ENCODE results near the gene KIAA0753. TPM values are rescaled to one million over a fixed set of nuclear protein-coding genes. Genes with fewer than 3 reads are reported as not detected.

The KIAA0753 gene
- total and polyA plus RNA-seq, 2 donors = 8.5 to 23.7 TPM

DNA sequence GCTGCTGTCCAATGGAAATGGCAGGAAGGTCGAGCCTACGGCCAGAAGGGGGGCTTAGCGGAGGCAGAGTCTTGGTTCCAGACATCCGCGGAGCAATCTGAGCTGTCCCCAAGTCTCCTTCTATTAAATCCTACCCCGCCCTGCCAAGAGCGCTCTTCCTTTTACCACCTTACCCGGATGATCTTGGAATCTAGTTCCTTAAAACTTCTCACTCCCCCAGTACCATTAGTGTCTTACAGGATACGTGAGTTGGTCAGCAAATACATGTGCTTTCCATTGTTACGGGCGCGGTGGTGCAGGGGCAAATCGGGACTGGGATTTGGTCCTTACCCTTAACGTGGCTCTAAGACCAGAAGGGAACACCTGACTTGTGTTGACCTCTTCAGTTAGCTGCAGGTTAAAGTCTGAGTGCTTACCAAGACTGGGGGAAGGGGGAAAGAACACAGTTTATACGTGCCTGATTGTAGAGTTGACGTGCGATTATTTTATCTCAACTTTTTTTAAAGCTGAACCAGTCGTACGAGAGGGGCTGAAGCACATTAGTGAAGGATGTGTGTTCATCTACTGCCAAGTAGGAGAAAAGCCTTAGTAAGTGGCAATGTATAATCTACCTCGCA is 844 bp upstream of the KIAA0753 start:
- no peak for DNase-seq (ENCODE audit: extremely low spot score)
- no peaks in the 10 kb centered on the region for H3K4me1 ChIP-seq (ENCODE audit: insufficient read depth)
- peak overlapping the region; percentile 93 for H3K4me3 ChIP-seq (ENCODE audit: low read depth, low read length)

DNA sequence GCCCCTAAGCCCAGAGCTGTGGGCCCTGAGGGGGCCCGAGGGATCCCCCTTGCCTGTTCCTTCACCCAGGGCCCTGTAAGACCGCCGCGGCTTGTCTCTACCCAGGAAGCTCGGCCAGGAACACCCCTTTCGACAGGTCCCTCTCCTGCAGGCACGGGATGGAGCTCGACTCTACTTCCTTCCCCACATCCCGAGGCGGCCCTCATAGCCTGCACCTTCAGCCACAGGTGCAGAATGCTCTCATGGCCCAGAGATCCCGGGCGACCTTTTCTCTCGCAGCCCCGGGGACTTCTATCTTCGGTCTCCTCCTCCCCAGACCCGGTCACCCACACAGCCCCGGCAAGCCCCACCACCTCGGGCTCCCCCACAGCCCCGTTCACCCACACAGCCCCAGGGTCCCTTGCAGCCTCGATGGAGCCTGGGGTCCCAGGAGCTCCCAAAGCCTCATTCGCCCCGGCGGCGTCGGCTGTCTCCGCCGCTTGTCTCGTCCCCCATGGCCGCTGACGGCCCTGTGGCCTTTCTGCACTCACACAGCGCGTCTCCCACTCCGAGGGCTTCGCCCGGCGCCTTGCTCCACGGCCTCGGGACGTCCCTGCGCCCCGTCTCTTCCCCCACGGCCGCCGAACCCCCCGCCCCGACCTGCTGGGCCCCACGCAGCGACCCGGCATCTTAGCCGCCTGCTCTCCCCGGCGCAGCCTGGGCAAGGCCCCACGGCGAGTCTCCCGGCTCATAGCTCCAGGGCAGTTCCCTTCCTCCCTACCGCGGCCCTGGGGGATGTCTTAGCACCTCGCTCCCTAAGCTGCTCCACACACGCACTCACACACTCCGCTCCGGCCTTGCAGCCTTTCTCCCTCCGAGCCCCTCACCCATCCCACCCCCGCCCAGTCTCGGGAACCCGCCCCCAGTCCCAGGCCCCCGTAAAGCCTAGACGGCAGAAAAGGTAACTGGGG is 650 bp downstream of the KIAA0753 start:
- H3K4me3 ChIP-seq (ENCODE audit: low read depth, low read length) = peak overlapping the region; percentile 93
- no peaks in the 10 kb centered on the region for H3K36me3 ChIP-seq (ENCODE audit: insufficient read depth)
- peak overlapping the region; percentile 69 for H3K27ac ChIP-seq (ENCODE audit: low read depth)
- no peaks in the 10 kb centered on the region for H3K4me1 ChIP-seq (ENCODE audit: insufficient read depth)
- no peak for DNase-seq (ENCODE audit: extremely low spot score)
- under 1% methylated on average over 67 of the region's 67 CpGs for WGBS

More for the DNA sequence above, 844 bp upstream of the KIAA0753 start:
- Histone ChIP-seq H3K27ac (ENCODE audit: low read depth) (peak overlapping the region; percentile 61), H3K36me3 (ENCODE audit: insufficient read depth) (no peaks in the 10 kb centered on the region)
- 3% methylated on average over 20 of the region's 20 CpGs for WGBS

DNA sequence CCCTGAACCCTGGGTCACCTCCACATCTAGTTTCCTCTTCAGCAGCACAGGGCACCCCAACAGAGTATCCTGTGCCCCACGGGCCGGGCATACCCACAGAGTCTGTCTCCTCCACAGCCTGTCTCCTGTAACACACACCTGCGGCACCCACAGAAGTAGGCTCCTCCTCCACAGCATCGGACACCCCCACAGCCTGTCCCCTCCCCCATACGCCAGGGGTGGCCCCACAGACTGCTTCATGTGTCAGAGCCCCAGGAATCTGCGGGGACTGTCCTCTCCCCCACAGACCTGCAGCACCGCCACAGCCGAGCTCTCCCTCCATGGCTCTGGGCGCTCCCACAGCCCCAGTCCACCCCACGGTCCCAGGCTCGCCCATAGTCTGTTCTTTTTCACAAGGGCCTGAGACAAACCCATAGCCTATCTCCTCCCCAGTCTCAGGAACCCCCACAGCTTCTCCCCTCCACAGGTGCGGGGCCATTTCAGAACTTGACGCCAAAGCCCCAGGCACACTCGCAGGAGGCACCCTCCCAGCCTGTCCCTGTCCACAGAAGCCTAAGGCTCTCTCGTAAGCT is 1.4 kb downstream of the KIAA0753 start:
- no peak for DNase-seq (ENCODE audit: extremely low spot score)
- peak overlapping the region; percentile 93 for H3K4me3 ChIP-seq (ENCODE audit: low read depth, low read length)
- H3K36me3 ChIP-seq (ENCODE audit: insufficient read depth) = no peaks in the 10 kb centered on the region
- no peaks in the 10 kb centered on the region for H3K4me1 ChIP-seq (ENCODE audit: insufficient read depth)
- H3K27ac ChIP-seq (ENCODE audit: low read depth) = no peak overlapping the region
- WGBS = 48% methylated on average over 15 of the region's 15 CpGs

DNA sequence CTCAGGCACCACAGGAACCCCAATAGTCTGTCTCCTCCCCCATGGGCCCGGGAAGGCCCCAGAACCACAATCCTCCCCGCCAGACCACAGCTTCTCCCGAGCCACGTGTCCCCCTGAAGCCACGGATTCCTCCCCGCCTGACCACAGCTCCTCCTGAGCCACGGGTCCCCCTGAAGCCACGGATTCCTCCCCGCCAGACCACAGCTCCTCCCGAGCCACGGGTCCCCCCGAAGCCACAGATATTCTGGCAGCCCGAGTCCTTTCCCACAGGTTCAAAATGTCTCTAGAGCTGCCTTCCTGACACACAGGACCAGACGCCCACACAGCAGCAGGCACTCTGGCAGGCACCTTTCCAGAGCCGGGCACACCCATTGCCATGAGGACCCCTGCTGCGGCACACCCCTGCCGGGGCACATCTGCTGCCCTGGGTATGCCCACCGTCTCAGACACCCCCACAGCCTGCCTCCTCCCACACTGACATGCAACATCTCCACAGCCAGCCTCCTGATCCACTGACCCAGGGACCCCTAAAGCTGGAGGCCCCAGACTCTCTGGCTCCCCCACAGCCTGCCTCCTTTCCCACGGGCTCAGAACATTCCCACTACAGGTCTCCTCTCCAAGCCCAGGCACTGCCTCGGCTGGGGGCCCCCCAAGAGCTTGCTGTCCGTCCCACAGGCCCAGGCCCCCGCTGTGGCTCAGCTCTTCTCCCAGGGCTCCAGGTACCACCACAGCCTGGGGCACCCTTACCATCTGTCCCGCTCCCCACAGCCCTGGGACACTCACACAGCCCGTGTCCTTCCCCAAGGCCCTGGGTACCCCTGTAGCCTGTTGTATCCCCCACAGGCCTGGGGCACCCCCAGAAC is 2.2 kb downstream of the KIAA0753 start:
- H3K4me3 ChIP-seq (ENCODE audit: low read depth, low read length) = no peak overlapping the region
- no peaks in the 10 kb centered on the region for H3K36me3 ChIP-seq (ENCODE audit: insufficient read depth)
- H3K27ac ChIP-seq (ENCODE audit: low read depth) = no peak overlapping the region
- 83% methylated on average over 24 of the region's 24 CpGs for WGBS
- H3K4me1 ChIP-seq (ENCODE audit: insufficient read depth) = no peaks in the 10 kb centered on the region
- no peak for DNase-seq (ENCODE audit: extremely low spot score)

DNA sequence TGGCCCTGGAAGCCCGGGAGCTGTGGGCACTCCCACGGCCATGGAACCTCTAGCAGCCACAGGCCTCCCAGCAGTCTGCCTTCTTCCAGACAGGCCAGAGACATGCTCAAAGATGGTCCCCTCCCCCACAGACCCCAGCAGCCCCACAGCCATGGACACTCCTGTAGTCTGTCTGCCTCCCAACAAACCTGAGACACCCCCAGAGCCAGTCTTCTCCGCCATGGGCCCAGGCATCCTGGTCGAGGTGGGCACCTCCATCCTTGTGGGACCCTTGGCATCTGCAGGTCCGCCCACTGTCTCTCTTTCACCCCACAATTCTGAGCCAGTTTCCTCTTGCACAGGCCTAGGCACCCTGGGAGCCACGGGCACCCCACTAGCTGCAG is 3.1 kb downstream of the KIAA0753 start:
- H3K4me1 ChIP-seq (ENCODE audit: insufficient read depth) = no peaks in the 10 kb centered on the region
- WGBS = 93% methylated on average over 6 of the region's 6 CpGs

DNA sequence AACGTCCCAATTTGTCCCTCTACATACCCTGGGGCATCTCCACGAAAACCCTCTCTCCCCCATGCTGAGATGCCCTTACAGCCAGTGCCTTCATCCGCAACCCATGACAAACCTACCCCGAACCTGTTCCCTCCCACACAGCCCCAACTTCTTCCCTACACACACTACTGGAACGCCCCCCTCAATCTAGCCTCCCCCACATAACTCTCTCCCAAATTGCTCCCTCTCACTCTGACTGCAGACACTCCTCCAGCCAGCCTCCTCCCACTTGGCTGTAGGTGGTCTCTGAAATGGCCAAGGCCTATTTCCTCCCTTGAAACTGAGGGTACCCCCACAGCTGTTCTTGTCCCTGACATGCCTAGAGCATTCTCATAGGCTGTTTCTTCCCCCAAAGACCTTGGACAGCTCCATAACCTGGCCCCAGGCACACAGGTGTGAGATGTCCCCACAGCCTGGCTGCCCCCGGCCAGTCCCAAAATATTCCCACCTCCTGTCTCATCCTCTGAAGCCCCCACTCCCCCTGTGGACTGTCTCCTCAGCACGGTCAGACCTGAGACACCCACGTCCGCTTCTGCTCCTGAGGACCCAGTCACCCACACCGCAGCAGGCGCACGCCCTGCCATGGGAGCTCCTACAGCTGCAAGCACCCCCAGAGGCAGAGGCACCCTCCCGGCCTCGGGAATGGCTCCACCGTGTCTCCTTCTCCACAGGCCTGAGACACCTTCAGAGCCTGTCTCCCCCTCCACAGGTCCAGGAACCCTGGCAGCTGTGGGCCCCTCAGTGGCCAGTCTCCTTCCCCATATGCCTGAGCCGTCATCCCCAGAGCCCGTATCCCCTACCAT is 3.7 kb downstream of the KIAA0753 start:
- 91% methylated on average over 17 of the region's 17 CpGs for WGBS
- no peaks in the 10 kb centered on the region for H3K4me1 ChIP-seq (ENCODE audit: insufficient read depth)
- no peak overlapping the region for H3K4me3 ChIP-seq (ENCODE audit: low read depth, low read length)
- DNase-seq (ENCODE audit: extremely low spot score) = no peak
- peaks cover 2% of the 10 kb centered on the region for H3K36me3 ChIP-seq (ENCODE audit: insufficient read depth)
- H3K27ac ChIP-seq (ENCODE audit: low read depth) = no peak overlapping the region

More for the DNA sequence above, 3.1 kb downstream of the KIAA0753 start:
- no peak for DNase-seq (ENCODE audit: extremely low spot score)
- Histone ChIP-seq H3K4me3 (ENCODE audit: low read depth, low read length) (no peak overlapping the region), H3K36me3 (ENCODE audit: insufficient read depth) (peaks cover 2% of the 10 kb centered on the region), H3K27ac (ENCODE audit: low read depth) (no peak overlapping the region)

DNA sequence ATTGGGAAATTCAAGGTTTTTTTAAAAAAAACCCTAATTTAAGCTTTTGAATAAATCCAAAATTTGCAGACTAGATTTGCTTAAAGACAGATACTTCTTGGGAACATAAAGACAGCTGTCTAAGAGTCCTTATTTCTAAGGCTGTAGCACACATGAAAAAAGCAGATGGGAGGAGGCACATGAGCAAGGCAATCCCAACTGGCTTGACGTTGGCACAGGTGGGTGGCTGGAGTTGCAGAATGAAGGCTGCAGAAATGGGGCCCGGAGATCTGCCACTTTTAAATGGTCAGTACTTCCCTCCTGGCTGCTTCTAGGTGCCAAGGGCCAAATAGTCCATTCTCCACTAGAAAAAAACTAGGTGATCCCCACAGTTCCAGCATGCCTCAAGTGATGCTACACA is 4.4 kb downstream of the KIAA0753 start:
- WGBS = 80% methylated on average over 2 of the region's 2 CpGs
- DNase-seq (ENCODE audit: extremely low spot score) = no peak
- Histone ChIP-seq H3K36me3 (ENCODE audit: insufficient read depth) (peaks cover 2% of the 10 kb centered on the region), H3K27ac (ENCODE audit: low read depth) (no peak overlapping the region), H3K4me3 (ENCODE audit: low read depth, low read length) (no peak overlapping the region), H3K4me1 (ENCODE audit: insufficient read depth) (no peaks in the 10 kb centered on the region)

DNA sequence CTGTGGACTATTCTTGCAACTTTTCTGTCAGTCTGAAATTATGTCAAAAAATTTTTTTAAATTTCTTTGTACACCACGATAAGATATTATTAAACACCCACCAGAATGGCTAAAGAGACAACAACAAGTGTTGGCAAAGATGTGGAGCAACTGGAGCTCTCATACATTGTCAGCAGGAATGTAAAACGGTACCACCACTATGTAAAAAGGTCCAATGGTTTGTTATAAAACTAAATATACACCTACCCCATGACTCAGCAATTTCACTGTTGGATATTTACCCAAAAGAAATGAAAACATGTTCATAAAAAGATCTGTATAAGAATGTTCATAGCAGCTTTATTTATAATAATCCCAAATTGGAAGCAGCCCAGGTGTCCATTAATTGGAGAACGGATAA is 7.2 kb downstream of the KIAA0753 start:
- 97% methylated on average over 3 of the region's 3 CpGs for WGBS
- DNase-seq (ENCODE audit: extremely low spot score) = no peak
- Histone ChIP-seq H3K36me3 (ENCODE audit: insufficient read depth) (peaks cover 2% of the 10 kb centered on the region), H3K4me3 (ENCODE audit: low read depth, low read length) (no peak overlapping the region), H3K4me1 (ENCODE audit: insufficient read depth) (no peaks in the 10 kb centered on the region), H3K27ac (ENCODE audit: low read depth) (no peak overlapping the region)

DNA sequence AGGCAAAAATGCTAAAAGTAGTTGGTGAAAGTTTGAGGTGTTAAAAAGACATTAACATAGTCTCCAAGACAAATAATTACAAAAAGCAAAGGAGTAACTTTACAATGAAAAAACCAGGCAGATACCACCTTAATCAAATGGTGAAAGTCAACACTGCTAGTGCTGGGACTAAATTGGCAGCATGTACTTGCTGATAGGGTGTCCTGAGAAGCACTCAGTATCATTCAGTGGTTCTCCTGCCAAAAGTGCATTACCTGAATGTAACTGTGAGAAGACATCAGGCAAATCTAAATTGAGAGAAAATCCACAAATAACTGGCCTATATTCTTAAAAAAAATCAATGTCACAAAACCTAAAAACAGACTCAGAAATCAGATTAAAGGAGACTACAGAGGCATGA is 8.0 kb downstream of the KIAA0753 start:
- no peak overlapping the region for H3K4me3 ChIP-seq (ENCODE audit: low read depth, low read length)
- H3K36me3 ChIP-seq (ENCODE audit: insufficient read depth) = peaks cover 5% of the 10 kb centered on the region
- H3K4me1 ChIP-seq (ENCODE audit: insufficient read depth) = no peaks in the 10 kb centered on the region
- DNase-seq (ENCODE audit: extremely low spot score) = no peak
- H3K27ac ChIP-seq (ENCODE audit: low read depth) = no peak overlapping the region

DNA sequence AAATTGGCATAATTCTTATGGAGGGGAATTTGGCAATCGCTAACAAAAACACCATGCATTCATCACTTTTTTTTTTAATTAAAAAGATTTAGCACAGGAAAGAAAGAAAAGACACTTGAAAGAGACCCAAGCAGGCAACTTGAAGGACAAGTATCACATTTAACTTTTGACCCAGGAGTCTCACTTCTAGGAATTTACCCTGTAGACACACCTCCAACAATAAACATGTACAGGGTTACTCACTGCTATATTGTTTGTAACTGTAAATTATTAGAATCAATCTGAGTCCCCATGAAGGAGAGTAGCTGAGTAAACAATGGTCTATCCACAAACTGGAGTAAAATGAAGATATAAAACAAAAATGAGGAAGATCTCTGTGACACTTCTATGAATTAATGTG is 10.1 kb downstream of the KIAA0753 start:
- Histone ChIP-seq H3K4me3 (ENCODE audit: low read depth, low read length) (no peak overlapping the region), H3K36me3 (ENCODE audit: insufficient read depth) (peaks cover 5% of the 10 kb centered on the region), H3K27ac (ENCODE audit: low read depth) (no peak overlapping the region), H3K4me1 (ENCODE audit: insufficient read depth) (no peaks in the 10 kb centered on the region)
- WGBS = 98% methylated on average over 1 of the region's 1 CpG
- no peak for DNase-seq (ENCODE audit: extremely low spot score)

DNA sequence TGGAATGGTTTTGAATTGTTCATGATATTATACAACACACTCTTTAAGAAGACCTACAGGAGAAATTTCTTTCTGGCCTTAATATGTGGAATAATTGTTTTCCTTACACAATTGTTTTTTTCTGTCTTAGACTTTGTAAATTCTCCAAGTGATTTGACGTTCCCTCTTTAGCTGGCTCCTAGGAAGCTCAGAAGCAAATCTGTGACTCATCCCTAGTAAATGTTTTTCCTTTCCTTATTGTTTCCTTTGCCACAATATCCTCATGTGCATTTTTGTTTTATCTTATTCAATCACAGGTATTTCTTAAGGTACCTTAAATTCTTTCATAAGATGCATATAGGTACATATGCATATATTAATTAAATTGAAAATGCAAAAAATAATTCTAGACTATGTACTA is 13.5 kb downstream of the KIAA0753 start:
- no peak overlapping the region for H3K4me3 ChIP-seq (ENCODE audit: low read depth, low read length)
- H3K27ac ChIP-seq (ENCODE audit: low read depth) = no peak overlapping the region
- 73% methylated on average over 1 of the region's 1 CpG for WGBS
- DNase-seq (ENCODE audit: extremely low spot score) = no peak
- no peaks in the 10 kb centered on the region for H3K4me1 ChIP-seq (ENCODE audit: insufficient read depth)
- H3K36me3 ChIP-seq (ENCODE audit: insufficient read depth) = peaks cover 4% of the 10 kb centered on the region

DNA sequence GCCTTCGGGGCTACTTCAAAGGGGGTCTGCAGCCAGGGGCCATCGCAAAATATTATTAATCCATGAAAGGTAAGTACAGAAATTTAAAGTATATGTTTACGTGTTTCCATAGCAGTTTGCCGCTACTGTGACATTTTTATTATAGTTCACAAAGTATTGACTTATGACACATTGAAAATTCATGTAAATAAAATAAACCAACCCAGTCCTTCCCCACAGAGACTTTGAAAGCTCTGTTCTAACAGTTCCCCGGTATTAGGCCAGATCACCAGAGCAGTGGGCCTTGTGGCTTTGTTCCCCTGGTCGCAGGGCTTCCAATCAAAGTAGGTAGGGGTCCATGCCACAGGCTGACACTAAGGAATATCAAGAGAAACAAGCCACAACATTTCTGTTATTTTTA is 13.9 kb downstream of the KIAA0753 start:
- Histone ChIP-seq H3K4me1 (ENCODE audit: insufficient read depth) (no peaks in the 10 kb centered on the region), H3K36me3 (ENCODE audit: insufficient read depth) (peaks cover 4% of the 10 kb centered on the region), H3K4me3 (ENCODE audit: low read depth, low read length) (no peak overlapping the region), H3K27ac (ENCODE audit: low read depth) (no peak overlapping the region)
- no peak for DNase-seq (ENCODE audit: extremely low spot score)
- 83% methylated on average over 6 of the region's 6 CpGs for WGBS
